HG03135 (cell line): Measurements from ENCODE around the gene SSR1.
"Not testable (repeated sequence)": the region's sequence is repeated elsewhere in the genome, so short reads cannot be mapped to it uniquely, and the experiment has no call there.

Experiments
- ATAC-seq: cut with Tn5 transposase; IDR thresholded peaks from one replicate; pipeline ENCODE4 v1.9.1; 2021; ENCODE audit warnings: mild to moderate bottlenecking, moderate library complexity; ENCODE audit not compliant: unreplicated experiment

The SSR1 gene

DNA sequence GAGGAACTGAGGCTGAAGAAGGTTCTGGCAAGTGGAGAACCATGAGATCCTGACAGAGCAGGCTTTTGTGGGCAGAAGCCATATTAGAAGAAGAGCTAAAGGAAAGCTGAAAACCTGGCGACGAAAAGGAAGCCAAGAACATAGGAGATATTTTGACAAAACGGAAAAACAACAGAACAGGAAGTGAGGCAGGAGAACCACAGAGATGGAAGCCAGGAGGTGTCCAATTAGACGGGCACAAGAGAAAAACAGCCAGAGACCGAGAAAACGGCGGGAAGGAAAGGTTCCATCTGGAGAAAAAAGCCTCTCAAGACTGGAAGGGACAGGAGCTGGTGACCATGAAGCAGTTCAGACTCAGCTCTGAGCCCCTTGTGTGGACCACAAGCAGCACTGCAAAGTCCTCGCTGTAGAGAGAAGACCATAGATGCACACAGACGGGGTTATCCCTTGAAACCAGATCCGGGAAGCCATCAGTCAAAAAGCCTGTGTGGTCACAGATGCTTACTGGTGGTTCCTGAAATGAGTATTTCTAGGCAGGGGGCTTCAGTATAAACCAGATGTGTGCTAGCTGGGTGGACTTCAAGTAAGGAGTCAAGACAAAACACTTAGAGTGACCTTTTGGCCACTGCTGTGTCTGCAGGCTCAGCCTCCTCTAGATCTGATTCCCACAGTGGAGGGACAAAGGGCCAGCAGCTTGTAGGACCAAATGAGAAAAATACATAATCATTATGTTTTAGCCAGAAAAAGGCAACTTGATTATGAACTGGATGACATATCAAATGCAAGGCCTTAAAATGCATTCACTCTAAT, 30.7 kb downstream of the SSR1 start:
- ATAC-seq, result no peak

DNA sequence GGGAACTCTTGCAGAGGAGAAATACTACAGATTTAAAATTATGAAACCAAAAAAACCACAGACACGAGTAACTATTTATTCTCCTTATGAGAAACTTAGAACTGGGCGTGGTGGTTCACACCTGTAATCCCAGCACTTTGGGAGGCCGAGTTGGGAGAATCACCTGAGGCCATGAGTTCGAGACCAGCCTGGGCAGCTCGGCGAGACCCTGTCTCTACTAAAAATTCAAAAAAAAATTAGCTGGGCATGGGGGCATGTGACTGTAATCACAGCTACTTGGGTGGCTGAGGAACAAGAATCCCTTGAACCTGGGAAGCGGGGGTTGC, 36.8 kb downstream of the SSR1 start:
- ATAC-seq, result no peak

DNA sequence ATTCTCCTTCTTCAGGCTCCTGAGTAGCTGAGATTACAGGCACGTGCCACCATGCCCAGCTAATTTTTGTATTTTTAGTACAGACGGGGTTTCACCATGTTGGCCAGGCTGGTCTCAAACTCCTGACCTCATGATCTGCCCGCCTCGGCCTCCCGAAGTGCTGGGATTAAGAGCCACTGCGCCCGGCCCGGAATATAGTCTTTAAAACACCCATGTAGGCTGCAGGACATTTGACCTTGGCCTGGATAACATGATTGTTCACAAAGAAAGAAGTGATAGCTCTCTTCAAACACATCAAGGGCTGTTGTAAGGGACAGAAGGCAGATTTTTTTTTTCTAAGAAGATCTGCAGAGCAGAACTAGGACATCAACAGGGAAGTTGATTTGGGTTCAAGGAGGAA, 38.5 kb downstream of the SSR1 start:
- not testable (repeated sequence) for ATAC-seq

DNA sequence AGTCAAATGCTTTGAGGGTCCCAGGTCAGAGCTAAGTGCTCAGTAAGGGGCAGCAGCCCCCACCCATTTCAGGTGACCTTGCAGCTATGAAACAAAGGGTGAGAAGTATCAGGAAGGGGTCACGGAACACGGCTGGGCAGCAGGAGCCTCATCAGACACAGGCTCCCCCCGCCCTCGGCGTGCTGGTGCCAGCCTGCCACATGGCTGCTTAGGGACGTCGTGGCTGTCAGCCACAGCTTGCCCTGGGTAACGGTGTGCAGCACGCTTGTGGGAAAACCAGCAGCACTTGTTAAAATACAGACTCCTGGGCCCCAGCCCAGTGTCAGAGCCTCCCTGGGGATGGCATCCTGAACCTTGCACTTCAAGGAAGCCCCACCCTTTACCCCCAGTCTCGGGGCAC, 39.3 kb downstream of the SSR1 start:
- ATAC-seq, result no peak

DNA sequence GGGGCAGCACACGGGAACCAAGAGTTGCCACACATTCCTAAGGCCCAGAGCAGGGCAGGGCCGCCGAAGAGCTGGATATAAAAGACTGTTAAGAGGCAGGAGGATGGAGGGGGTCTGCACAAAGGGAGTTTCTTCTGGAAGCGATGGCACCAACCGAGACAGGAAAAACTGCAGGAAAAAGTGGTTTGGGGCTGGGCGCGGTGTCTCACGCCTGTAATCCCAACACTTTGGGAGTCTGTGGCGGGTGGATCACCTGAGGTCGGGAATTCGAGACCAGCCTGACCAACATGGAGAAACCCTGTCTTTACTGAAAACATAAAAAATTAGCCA, 41.8 kb downstream of the SSR1 start:
- ATAC-seq, result no peak

DNA sequence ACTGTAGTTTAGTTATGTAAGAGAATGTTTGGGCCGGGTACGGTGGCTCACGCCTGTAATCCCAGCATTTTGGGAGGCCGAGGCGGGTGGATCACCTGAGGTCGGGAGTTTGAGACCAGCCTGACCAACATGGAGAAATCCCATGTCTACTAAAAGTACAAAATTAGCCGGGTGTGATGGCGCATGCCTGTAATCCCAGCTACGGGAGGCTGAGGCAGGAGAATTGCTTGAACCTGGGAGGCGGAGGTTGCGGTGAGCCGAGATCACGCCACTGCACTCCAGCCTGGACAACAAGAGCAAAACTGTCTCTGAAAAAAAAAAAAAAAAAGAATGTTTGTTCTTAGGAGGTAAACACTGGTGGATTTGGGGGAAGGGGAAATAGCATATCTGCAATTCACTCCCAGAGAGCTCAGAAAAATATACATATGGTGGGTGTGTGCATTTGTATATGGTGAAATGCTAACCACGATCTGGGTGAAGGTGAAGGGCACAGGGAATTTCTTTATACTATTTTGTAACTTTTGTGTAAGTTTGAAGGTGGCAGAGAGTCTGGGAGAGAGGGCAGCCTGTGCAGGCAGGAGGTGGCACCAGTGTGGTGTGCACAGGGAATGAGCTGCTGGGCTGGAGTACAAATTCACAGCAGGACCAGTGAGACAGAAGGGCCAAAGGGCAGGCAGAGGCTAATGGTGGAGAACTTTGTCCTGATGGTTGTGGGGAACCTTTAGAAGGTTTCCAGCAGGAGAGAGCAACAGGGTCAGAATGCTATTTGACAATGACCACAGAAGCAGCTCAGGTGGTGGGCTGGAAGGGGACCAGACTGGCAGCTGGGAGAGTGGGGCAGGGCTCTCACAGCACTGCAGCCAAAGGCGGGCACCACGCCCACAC, 42.4 kb downstream of the SSR1 start:
- ATAC-seq, result no peak

DNA sequence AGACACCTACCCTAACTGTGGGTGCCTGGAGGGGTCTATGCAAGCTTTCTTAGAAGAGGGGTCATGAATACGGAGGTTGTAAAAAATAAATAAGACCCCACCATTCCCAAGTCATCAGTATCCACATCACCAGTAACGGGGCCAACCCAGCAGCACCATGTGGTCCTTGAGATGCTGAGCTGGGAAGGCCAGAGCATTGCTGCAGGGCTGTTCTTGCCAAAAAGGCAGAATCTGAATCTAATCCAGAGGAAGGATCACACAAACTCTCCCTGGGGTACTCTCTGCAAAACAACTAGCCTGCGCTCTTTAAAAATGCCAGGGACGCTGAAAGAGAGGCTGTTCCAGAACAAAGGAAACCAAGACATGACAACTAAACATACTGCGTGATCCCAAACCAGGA, 43.2 kb downstream of the SSR1 start:
- no peak for ATAC-seq

DNA sequence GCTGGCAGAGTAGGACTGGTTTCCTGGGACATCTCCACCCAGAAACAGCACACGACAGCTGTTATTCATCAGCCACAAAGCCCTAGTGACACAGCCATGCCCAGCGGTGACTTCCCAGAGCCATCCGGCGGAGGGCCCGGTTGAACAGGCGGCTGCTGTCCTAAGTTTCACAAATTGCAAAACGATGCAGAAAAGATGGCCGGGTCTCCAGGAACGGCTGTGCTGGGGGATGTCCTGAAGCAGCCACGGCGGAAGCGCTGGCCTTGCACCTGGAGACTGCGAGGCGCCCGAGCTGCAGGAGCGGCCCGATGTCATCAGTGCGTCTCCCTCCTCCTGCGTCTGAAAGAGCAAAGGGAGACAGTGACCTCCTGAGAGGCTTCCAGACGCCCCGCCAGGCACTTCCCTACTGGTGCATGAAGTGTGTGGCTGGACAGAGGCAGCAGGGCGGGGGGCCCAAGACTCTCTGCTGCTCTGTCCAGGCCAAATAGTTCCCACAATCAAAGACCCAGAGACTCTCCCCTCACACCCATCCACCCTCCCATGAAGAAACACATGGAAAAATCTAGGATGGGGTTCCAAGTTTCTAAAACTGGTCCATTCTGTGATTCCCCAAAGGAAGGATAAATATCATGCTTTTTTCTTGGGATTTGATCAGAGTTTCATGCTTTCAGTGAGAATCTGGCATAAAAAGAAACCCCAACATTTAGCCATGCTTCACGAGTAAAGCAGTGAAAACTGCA, 44.0 kb downstream of the SSR1 start:
- ATAC-seq, result no peak

DNA sequence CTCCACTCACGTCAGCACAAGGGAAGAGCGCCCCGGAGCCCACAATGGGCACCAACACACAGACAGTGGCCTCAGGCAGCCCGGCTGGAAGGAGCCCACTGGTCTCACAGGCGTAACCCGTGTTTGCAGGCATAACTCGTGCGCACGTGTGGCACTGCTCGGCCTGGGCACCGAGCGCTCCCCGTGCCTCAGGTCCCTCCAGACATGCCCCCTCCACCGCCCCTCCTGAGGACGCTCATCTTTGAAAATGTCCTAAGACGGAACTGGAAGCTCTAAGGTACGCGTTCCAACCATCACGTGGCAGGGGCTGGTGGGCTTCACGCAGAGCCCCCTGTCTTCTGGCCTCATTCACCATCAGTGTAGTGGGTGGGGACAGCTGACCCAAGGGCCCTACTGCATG, 44.6 kb downstream of the SSR1 start:
- ATAC-seq, result no peak

DNA sequence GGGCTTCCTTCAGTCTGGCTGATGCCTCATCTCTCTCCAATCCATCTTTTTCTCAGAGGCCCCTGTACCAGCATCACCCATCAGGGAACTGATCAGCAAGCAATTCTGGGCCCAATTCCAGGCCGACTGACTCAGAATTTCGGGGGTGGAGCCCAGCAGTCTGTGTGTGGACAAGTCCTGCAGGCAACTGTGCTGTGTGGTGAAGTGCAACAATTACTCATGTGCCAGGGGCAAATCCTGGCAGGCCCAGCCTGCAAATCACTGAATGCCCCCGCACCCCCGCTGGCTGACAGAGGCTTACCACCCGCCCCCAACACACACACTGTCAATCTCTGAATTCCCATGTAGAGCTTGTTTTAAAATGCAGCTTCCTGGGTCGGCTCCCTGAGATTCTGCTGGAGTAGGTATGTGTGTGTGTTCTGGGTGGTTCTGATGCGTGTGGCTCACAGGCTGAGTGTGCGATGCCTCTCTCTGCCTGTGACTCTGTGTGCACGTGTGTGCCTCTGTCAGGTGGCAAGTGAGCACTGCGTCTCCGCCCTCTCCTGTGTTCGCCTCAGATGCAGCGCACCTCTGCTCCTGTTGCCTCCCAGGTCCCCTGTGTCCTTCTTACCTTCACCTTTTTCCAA, 45.4 kb downstream of the SSR1 start:
- ATAC-seq, result no peak

DNA sequence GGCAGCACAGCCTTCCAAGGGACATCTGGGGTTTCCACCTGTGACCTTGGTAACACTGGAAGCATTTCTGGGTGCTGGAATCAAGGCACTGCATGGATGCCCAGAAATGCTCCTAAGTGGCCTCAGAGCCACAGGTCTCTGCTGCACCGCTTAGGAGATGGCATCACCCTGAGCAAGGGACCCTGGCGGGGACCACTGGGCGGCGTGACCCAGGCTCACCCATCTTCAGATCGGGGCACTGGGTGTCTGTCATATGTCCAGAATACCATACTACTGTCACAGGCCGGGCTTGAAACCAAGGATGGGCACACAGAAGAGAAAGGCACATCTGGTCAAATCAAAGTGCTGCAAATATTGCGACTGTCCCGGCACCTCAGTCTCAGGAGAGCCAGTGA, 45.9 kb downstream of the SSR1 start:
- ATAC-seq, result no peak

DNA sequence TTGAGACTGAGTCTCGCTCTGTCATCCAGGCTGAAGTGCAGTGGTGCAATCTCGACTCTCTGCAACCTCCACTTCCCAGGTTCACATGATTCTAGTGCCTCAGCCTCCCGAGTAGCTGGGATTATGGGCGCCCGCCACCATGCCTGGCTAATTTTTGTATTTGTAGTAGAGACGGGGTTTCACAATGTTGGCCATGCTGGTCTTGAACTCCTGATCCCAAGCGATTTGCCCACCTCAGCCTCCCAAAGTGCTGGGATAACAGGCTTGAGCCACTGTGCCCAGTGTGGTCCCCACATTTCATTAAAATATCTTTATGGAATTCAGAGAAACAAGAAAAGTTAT, 47.6 kb downstream of the SSR1 start:
- ATAC-seq, result not testable (repeated sequence)

DNA sequence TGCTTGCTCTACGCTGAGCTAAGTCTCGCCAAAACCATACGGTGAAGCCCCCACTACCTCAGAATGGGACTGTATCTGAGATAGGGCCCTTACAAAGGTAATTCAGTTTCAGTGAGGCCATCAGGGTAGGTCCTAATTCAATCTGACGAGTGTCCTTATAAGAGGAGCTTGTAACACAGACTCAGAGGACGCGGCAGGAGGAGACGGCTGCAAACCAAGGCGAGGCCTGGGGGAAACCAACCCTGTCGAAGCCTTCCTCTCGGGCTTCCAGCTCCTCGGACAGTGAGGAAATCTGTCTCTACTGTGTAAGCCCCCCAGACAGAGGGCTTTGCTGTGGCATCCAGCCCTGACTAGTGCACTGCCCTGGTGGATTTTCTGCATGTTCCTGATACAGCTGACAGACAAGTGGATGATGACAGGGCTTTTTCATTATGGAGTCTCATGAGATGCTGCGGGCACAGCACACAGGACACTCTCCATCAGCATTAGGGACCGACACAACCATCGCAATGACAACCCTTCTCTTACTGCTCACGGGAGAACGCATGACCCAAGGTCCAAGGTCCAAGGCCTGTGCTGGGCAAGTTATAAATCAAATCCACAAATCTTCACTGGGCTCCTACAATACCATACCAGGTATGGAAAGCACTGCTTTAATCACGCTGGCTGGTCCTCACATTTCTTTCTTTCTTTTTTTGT, 48.2 kb downstream of the SSR1 start:
- ATAC-seq, result no peak

DNA sequence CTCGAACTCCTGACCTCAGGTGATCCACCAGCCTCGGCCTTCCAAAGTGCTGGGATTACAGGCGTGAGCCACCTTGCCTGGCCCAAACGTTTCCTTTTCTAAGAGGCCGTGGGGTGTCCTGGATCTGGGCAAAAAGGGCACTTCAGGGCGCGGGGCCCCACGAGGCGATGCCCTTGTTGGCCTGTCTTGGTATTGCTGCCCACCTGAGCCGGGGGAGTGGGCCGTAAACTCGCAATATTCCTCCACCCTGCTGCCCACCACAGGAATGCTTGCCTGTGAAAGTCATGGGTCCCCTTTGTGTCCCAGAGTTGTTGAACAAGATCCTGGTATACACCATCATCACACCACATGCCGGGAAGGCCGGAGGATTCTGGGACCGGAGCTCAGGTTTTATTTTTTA, 49.0 kb downstream of the SSR1 start:
- no peak for ATAC-seq

DNA sequence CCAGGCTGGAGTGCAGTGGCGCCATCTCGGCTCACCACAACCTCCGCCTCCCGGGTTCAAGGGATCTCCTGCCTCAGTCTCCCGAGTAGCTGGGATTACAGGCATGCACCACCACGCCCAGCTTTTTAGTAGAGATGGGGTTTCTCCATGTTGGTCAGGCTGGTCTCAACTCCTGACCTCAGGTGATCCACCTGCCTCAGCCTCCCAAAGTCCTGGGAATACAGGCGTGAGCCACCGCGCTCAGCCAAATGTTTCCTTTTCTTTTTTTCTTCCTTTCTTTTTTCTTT, 49.5 kb downstream of the SSR1 start:
- not testable (repeated sequence) for ATAC-seq

DNA sequence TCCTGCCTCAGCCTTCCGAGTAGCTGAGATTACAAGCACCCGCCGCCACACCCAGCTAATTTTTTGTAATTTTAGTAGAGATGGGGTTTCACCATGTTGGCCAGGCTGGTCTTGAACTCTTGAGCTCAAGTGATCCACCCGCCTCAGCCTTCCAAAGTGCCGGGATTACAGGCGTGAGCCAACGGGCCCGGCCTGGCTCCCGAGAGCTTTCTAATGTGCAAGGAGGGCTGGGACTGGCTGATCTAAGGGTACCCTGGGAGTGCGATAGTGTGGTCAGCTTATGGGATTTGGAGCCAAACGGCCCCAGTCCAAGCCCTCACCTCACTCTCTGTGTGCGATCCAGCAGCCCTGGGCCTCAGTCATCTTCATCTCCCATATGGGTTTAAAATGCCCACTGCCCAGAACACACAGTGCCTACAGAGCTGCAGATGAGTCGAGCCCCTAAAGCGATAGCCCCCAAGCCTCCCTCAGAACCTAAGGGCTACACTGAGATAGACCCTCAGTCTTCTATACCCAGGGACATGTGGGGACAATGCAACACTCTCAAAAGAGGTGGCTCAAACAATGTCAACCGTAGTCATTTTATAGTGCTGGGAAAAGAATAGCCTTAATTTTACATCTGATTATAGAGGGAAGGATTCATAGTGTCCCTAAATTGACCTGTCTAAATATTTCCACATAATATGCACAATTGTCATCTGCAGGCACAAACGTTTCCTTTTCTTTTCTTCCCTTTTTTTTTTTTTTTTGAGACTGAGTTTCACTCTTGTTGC, 50.1 kb downstream of the SSR1 start:
- no peak for ATAC-seq

DNA sequence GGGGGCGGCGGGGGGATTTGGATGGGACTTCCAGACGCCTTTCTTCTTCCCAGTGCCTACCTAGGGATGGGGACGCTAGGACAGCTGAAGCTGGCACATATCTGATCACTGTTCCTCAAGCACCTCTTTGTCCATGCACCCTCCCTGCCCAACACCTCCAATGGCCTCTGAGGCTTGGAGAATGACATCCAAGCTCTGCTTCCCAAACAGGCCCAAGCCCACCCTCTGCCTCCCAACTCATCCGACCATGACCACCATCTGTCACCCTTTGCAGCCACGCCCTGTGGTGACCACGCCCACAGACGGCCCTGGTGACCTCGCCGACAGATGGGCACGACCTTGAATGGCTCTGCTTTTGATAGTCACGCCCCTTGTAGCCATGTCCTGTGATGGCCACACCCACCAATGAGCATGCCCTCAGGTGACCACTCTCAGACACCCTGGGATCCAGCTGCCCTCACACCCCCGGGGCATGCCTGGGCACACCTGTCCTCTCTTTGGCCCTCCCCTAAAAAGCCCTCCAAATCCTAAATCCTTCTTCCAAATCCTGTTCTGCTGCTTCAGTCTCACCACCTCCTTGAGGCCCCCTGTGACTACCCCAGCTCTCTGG, 51.0 kb downstream of the SSR1 start:
- ATAC-seq, result no peak

DNA sequence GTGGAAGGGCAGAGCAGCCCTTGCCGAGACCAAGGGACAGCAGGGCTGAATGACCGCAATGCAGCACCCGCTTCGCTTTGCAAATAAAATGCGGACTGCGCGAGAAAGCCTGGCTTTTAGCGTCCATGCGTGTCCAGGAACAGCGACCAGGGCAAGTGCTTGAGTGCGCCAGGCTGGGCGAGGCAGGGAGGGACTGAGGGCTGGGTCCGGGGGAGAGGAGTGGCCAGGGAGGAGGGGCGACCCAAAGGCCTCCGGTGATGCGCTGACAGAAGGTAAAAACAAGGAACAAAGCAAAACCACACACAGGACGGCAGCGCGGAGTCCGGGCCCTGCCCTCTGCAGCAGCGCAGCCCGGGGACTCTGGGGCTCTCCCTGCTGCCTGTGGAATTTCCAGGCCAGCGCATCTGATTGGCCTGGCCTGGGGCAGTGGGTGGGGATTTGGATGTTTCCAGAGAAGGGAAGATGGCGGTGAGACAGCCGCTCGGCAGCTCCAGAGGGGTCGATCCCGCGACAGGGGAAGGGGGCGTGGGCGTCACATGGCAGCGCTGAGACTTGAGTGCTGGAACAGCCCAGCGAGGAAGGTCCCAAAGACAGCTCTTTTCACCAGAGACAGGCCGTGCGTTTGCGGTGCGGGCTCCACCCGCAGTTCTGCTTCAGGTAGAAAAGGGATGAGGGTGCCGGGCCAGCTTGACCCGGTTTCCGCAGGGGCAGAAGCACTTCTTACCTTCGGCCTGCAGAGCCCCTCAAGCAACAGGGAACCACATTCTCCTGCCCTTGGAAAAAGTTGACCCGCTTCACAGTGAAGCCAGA, 51.8 kb downstream of the SSR1 start:
- ATAC-seq, result no peak
